ENCODE measurements around the gene PLK5. TPM values are rescaled to one million over a fixed set of nuclear protein-coding genes. Genes with fewer than 3 reads are reported as not detected.

Gene PLK5
- total and polyA plus RNA-seq, 2 experiments from 2014 or later, result 0.97 to 1.2 TPM

GRCh38 chr19:1487576-1488281 is 36.1 kb upstream of the PLK5 start:
- Mint-ChIP-seq H3K27ac (no peak overlapping the region), H3K36me3 (ENCODE audit: low read depth) (no peaks in the 10 kb centered on the region), H3K27me3 (ENCODE audit: insufficient read depth, low read depth, poor library complexity) (peaks cover 16% of the 10 kb centered on the region), H3K9me3 (no peaks in the 10 kb centered on the region), H3K4me3 (no peak overlapping the region), H3K4me1 (peaks cover 6% of the 10 kb centered on the region)
- no peak for TF ChIP-seq POLR2AphosphoS5 (IDR thresholded peaks at IDR 0.05; ENCODE audit: low read depth)
- TF ChIP-seq STAT1 (IDR thresholded peaks at IDR 0.05; ENCODE audit: unreplicated experiment), result no peak
- no peak for TF ChIP-seq ZNF114 (CRISPR knock-in tag; IDR thresholded peaks at IDR 0.05)
- TF ChIP-seq JUNB (IDR thresholded peaks at IDR 0.05; ENCODE audit: unreplicated experiment), result no peak
- TF ChIP-seq NANOG (IDR thresholded peaks at IDR 0.05; ENCODE audit: borderline replicate concordance), result no peak
- no peak for TF ChIP-seq CTCF (conservative IDR thresholded peaks at IDR 0.05; ENCODE audit: low read depth in 2 of 2)
- TF ChIP-seq EZH2phosphoT487 (IDR thresholded peaks at IDR 0.05; ENCODE audit: unreplicated experiment), result no peak
- TF ChIP-seq ZNF331 (CRISPR knock-in tag; IDR thresholded peaks at IDR 0.05; ENCODE audit: low read depth), result no peak
- H3K36me3 ChIP-seq (ENCODE audit: insufficient read depth), result no peaks in the 10 kb centered on the region
- H3K4me1 ChIP-seq (ENCODE audit: insufficient read depth), result 0 out of 2 replicates have a peak, but pooled peaks cover 4% of the 10 kb centered on the region
- H2AFZ ChIP-seq, result no peak overlapping the region
- H3K79me2 ChIP-seq (replicated peaks; ENCODE audit: insufficient read depth), result no peaks in the 10 kb centered on the region
- no peaks in the 10 kb centered on the region for H3K9me2 ChIP-seq (ENCODE audit: insufficient read depth)
- peaks cover 14% of the 10 kb centered on the region for H3K27me3 ChIP-seq (ENCODE audit: insufficient read depth)
- no peak for ATAC-seq
- no peak overlapping the region for H3K27ac ChIP-seq (ENCODE audit: low read depth)
- no peak overlapping the region for H3K4me3 ChIP-seq
- H3K4me2 ChIP-seq, result no peak overlapping the region
- no peaks in the 10 kb centered on the region for H4K20me1 ChIP-seq (replicated peaks; ENCODE audit: insufficient read depth)
- no peak for DNase-seq (ENCODE audit: low spot score)
- no peaks in the 10 kb centered on the region for H3F3A ChIP-seq (replicated peaks; ENCODE audit: low read depth)

GRCh38 chr19:1488282-1488601 is 35.6 kb upstream of the PLK5 start:
- H3K27me3 ChIP-seq (ENCODE audit: insufficient read depth), result peaks cover 14% of the 10 kb centered on the region
- ATAC-seq (no peak), DNase-seq (ENCODE audit: low spot score) (no peak)
- H4K20me1 ChIP-seq (replicated peaks; ENCODE audit: insufficient read depth), result no peaks in the 10 kb centered on the region
- H3K4me2 ChIP-seq, result no peak overlapping the region
- 0 out of 2 replicates have a peak, but pooled peaks cover 4% of the 10 kb centered on the region for H3K4me1 ChIP-seq (ENCODE audit: insufficient read depth)
- H3K27ac Mint-ChIP-seq, result no peak overlapping the region
- H3K27ac ChIP-seq (ENCODE audit: low read depth), result no peak overlapping the region
- no peaks in the 10 kb centered on the region for H3K36me3 ChIP-seq (ENCODE audit: insufficient read depth)
- no peaks in the 10 kb centered on the region for H3K9me3 Mint-ChIP-seq
- H2AFZ ChIP-seq, result no peak overlapping the region
- TF ChIP-seq EZH2 (IDR thresholded peaks at IDR 0.05; ENCODE audit: low read depth, unreplicated experiment), result no peak
- TF ChIP-seq JUNB (IDR thresholded peaks at IDR 0.05; ENCODE audit: unreplicated experiment), result no peak
- no peak for TF ChIP-seq NANOG (IDR thresholded peaks at IDR 0.05; ENCODE audit: borderline replicate concordance)
- TF ChIP-seq REST (IDR thresholded peaks at IDR 0.05; ENCODE audit: unreplicated experiment), result no peak
- TF ChIP-seq CTCF (conservative IDR thresholded peaks at IDR 0.05; ENCODE audit: low read depth in 2 of 2), result no peak
- no peak for TF ChIP-seq ZNF114 (CRISPR knock-in tag; IDR thresholded peaks at IDR 0.05)
- no peak for TF ChIP-seq POLR2AphosphoS5 (IDR thresholded peaks at IDR 0.05; ENCODE audit: low read depth)
- no peak for TF ChIP-seq EZH2phosphoT487 (IDR thresholded peaks at IDR 0.05; ENCODE audit: unreplicated experiment)
- H3K4me3 ChIP-seq, result no peak overlapping the region
- no peaks in the 10 kb centered on the region for H3K79me2 ChIP-seq (replicated peaks; ENCODE audit: insufficient read depth)
- H3F3A ChIP-seq (replicated peaks; ENCODE audit: low read depth), result no peaks in the 10 kb centered on the region
- H3K36me3 Mint-ChIP-seq (ENCODE audit: low read depth), result no peaks in the 10 kb centered on the region
- H3K4me3 Mint-ChIP-seq, result no peak overlapping the region
- no peaks in the 10 kb centered on the region for H3K9me2 ChIP-seq (ENCODE audit: insufficient read depth)
- peaks cover 6% of the 10 kb centered on the region for H3K4me1 Mint-ChIP-seq
- peaks cover 16% of the 10 kb centered on the region for H3K27me3 Mint-ChIP-seq (ENCODE audit: insufficient read depth, low read depth, poor library complexity)

Data from GM23338 (cell line).